AG10803 (cell line): Measurements from ENCODE around the gene NAPA.

Source experiments
- DNase-seq: peaks from one replicate; pipeline ENCODE4 v3.0.0; 2010; ENCODE audit warnings: low read depth
- H3K4me3 ChIP-seq: 2 replicates; pipeline ENCODE4 v1.5.1; 2011; ENCODE audit warnings: mild to moderate bottlenecking, low read length, control low read depth
- TF ChIP-seq, protein P1 (sequence below): conservative IDR thresholded peaks from 2 replicates; pipeline ENCODE4 v1.5.1; 2011; ENCODE audit warnings: mild to moderate bottlenecking, low read length, control low read depth, inconsistent platforms

NAPA gene

DNA sequence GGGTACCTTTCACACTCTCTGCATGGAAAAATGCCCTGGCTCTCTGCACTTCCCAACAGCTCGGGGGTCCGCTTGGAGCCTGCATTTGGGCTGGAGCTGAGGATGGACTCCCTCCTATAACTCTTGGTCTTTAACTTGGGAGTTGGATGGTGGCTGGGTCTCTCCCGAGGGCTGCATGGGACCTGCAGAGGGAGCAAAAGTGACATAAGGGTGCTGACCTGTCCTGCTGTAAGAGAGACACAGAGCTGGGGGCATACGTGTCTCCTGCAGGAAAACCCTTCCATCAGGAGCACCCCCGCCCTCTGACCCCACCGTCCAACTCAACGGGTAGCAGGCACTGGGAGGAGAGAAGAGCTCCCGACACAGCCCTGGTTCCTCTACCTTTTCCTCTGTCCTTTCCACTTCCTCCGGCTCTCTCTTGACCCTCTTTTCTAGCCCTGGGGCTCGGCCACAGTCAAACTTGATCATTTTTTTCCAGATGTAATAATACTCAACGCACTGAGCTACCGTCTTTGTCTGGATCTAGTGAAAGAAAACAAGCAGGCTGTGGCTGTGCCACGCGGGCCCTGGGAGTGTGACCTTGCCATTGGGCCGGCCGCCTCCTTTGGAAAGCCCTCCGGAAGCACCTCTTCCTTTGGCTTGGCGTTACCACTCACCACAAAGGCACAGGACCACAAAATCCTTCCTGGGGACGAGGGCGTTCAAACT is 6.8 kb upstream of the NAPA start:
- H3K4me3 ChIP-seq: no peak overlapping the region
- TF ChIP-seq, protein P1, sequence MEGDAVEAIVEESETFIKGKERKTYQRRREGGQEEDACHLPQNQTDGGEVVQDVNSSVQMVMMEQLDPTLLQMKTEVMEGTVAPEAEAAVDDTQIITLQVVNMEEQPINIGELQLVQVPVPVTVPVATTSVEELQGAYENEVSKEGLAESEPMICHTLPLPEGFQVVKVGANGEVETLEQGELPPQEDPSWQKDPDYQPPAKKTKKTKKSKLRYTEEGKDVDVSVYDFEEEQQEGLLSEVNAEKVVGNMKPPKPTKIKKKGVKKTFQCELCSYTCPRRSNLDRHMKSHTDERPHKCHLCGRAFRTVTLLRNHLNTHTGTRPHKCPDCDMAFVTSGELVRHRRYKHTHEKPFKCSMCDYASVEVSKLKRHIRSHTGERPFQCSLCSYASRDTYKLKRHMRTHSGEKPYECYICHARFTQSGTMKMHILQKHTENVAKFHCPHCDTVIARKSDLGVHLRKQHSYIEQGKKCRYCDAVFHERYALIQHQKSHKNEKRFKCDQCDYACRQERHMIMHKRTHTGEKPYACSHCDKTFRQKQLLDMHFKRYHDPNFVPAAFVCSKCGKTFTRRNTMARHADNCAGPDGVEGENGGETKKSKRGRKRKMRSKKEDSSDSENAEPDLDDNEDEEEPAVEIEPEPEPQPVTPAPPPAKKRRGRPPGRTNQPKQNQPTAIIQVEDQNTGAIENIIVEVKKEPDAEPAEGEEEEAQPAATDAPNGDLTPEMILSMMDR: no peak
- no peak for DNase-seq

DNA sequence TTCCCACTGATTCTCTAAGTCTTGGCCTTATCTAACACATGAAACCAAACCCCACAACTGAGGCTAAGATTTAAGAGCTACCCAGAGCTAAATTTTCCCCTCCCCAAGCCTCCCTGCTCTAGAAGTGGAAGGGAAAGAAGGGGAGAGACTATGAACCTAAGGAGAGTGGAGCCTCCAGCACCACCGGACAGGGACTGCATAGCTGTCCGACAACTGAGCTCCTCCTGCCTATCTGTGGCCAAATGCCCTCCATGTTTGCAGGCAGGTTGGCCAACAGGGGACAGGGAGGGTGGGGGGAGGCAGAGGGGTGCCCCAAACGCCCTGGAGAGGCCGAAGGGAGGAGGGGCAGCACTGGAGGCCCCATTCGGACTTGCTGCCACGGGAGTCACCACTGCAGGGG is 6.0 kb upstream of the NAPA start:
- no peak overlapping the region for H3K4me3 ChIP-seq
- no peak for DNase-seq
- TF ChIP-seq, protein P1: no peak

DNA sequence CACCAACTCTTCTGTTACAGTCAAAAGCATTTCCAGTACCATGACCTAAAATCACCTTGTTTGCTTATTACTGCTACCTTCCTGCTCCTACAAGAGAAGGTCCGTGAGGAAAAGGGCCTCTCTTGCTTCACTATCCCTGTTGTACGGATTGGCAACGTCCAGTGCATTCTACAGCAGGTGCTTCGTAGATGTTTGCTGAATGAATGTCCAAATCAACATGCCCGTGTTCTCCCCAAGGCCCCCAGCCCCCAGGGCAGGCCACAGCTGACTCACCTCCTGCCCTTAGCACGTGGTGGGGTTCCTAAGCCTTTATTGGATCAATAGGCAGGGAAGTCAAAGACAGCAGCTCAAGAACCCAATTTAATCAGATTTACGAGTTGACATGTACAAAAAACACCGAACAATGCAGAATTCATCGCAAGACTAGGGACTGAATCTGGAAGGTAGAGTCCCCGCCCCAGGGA is 5.5 kb upstream of the NAPA start:
- TF ChIP-seq, protein P1: no peak
- no peak for DNase-seq
- H3K4me3 ChIP-seq: no peak overlapping the region

DNA sequence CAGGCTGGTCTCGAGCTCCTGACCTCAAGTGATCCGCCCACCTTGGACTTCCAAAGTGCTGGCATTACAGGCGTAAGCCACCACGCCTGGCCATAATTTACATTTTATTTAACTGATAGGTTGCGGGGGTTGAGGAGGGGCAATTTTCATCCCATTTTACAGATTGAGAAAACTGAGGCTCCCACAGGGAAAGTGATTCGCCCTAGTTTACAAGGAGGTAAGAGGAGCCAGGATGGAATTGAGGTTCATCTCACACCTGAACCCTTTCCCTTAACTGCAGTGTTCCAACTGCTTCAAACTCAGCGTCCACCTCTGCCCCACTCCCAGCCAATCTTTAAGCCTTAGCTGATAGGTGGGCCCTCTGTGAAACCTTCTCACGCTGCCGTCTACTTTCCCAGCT is 4.0 kb upstream of the NAPA start:
- H3K4me3 ChIP-seq: no peak overlapping the region
- DNase-seq: no peak
- TF ChIP-seq, protein P1: no peak

DNA sequence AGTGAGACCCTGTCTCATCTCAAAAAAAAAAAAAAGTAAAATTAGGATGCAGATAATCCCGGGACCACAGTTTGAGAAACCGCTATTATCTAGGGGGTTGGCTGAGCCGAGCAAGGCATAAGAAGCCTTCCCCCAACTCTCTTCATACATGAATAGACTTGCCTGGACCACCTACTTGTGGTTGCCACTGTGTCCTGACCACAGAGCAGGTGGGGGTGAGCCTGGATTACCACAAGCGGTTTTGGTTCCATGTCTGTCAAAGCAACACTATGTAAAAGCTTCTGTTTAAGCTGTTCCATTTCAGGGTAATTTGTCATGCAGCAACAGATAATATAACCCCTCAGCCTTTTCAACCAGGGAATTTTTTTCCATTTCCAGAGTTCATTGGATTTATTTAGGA is 3.3 kb upstream of the NAPA start:
- TF ChIP-seq, protein P1: no peak
- no peak overlapping the region for H3K4me3 ChIP-seq
- DNase-seq: no peak

DNA sequence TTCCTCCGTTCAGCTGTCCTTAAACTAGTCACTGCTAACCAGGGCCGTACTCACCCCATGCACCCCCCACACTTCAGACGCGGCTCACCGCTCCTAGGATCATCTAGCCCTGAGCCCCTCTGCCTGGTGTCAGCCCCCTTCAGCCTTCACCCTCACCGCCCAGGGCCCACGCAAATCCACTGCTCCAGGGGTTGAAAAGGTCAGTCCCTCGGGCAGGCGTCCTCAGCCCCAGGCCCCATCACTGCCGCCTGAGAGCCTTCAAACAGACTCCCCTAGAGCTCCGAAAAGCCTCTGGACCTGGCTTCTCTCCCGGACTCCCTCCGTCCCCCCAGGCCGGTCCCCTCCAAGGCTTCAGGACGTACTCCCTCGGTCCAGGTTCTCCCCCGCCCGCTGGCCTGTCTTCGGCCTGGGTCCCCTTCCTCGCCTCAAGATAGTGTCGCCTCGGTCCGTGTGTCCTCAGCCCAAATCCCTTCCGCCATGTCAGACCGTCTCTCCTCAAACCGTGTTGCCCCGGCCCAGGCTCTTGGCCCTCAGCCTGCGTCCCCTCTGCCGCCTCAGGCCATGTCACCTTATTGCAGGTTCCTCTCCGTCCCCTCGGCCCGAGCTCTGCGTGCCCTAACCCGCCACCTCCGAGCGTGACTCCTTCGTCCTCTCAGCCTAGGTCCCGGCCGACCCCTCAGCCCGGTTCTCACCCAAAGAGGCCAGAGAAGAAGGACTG is 553 bp downstream of the NAPA start:
- no peak for DNase-seq
- TF ChIP-seq, protein P1: no peak
- peak overlapping the region; percentile 99 for H3K4me3 ChIP-seq

DNA sequence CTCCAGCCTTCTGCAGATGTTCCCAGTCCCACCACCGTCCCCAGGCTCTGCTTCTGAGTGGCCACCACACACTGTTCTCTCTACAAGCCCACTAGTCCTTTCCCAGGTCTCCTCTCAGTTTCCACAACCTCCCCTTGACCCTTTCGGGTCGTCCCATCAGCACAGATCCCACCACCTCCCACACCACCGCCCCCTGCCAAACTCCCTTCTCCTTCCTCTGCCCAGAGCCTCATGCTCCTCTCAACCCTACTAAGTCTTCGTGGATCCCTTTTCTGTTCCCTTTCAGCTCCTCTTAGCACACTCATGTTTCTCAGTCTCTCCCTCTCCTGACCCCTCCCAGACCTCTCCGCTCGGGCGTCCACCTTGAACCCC is 1.9 kb downstream of the NAPA start:
- DNase-seq: no peak
- H3K4me3 ChIP-seq: peak overlapping the region; percentile 99
- TF ChIP-seq, protein P1: no peak
